Measurements from ENCODE around the gene ST7. TPM values are rescaled to one million over a fixed set of nuclear protein-coding genes. Genes with fewer than 3 reads are reported as not detected.

ST7 gene
- total RNA-seq, 1 donor from 2014 or later: 39.3 TPM

GRCh38 chr7:117082647-117083046 lies 129.3 kb downstream of the ST7 start:
- H3K4me1 Mint-ChIP-seq (ENCODE audit: low read depth, unreplicated experiment): peaks cover 22% of the 10 kb centered on the region
- TF ChIP-seq EZH2 (IDR thresholded peaks at IDR 0.05; ENCODE audit: insufficient read depth, low read length): no peak
- no peak for TF ChIP-seq CTCF (IDR thresholded peaks at IDR 0.05; ENCODE audit: insufficient read depth, low read depth, low read length)
- H3K27me3 Mint-ChIP-seq (ENCODE audit: low read depth, unreplicated experiment): no peaks in the 10 kb centered on the region
- FAIRE-seq (no peak), DNase-seq (ENCODE audit: low read depth) (no peak)
- H3K9me3 Mint-ChIP-seq (ENCODE audit: unreplicated experiment): no peaks in the 10 kb centered on the region
- Histone ChIP-seq H3K4me1 (ENCODE audit: insufficient read depth, low read length) (peaks cover 2% of the 10 kb centered on the region), H3K79me2 (ENCODE audit: insufficient read depth, low read length) (peaks cover 45% of the 10 kb centered on the region), H3K4me3 (ENCODE audit: insufficient read depth, low read depth, low read length) (no peak overlapping the region), H3K36me3 (ENCODE audit: insufficient read depth, low read length) (no peaks in the 10 kb centered on the region), H4K20me1 (ENCODE audit: insufficient read depth, low read length) (peaks cover 22% of the 10 kb centered on the region), H3K27ac (ENCODE audit: low read depth, low read length) (no peak overlapping the region), H3K27me3 (ENCODE audit: insufficient read depth, low read length) (no peaks in the 10 kb centered on the region), H3K9ac (ENCODE audit: low read length) (no peak overlapping the region), H2AFZ (ENCODE audit: low read depth, low read length) (no peak overlapping the region), H3K9me3 (ENCODE audit: insufficient read depth, low read depth, low read length) (no peaks in the 10 kb centered on the region), H3K4me2 (ENCODE audit: low read length) (no peak overlapping the region)
- no peak overlapping the region for H3K27ac Mint-ChIP-seq (ENCODE audit: unreplicated experiment)
- H3K36me3 Mint-ChIP-seq (ENCODE audit: low read depth, unreplicated experiment): no peaks in the 10 kb centered on the region
- no peak overlapping the region for H3K4me3 Mint-ChIP-seq (ENCODE audit: unreplicated experiment)

GRCh38 chr7:117083648-117084047 lies 130.3 kb downstream of the ST7 start:
- Histone ChIP-seq H3K9ac (ENCODE audit: low read length) (no peak overlapping the region), H4K20me1 (ENCODE audit: insufficient read depth, low read length) (peaks cover 28% of the 10 kb centered on the region), H3K36me3 (ENCODE audit: insufficient read depth, low read length) (no peaks in the 10 kb centered on the region), H2AFZ (ENCODE audit: low read depth, low read length) (no peak overlapping the region), H3K4me1 (ENCODE audit: insufficient read depth, low read length) (peaks cover 7% of the 10 kb centered on the region), H3K27me3 (ENCODE audit: insufficient read depth, low read length) (no peaks in the 10 kb centered on the region), H3K27ac (ENCODE audit: low read depth, low read length) (no peak overlapping the region), H3K79me2 (ENCODE audit: insufficient read depth, low read length) (peaks cover 42% of the 10 kb centered on the region), H3K9me3 (ENCODE audit: insufficient read depth, low read depth, low read length) (no peaks in the 10 kb centered on the region), H3K4me2 (ENCODE audit: low read length) (no peak overlapping the region), H3K4me3 (ENCODE audit: insufficient read depth, low read depth, low read length) (no peak overlapping the region)
- Mint-ChIP-seq H3K27ac (ENCODE audit: unreplicated experiment) (no peak overlapping the region), H3K27me3 (ENCODE audit: low read depth, unreplicated experiment) (no peaks in the 10 kb centered on the region), H3K9me3 (ENCODE audit: unreplicated experiment) (no peaks in the 10 kb centered on the region), H3K4me3 (ENCODE audit: unreplicated experiment) (no peak overlapping the region), H3K36me3 (ENCODE audit: low read depth, unreplicated experiment) (no peaks in the 10 kb centered on the region), H3K4me1 (ENCODE audit: low read depth, unreplicated experiment) (peaks cover 28% of the 10 kb centered on the region)
- DNase-seq (ENCODE audit: low read depth) (no peak), FAIRE-seq (no peak)
- TF ChIP-seq EZH2 (IDR thresholded peaks at IDR 0.05; ENCODE audit: insufficient read depth, low read length): no peak
- no peak for TF ChIP-seq CTCF (IDR thresholded peaks at IDR 0.05; ENCODE audit: insufficient read depth, low read depth, low read length)

GRCh38 chr7:117084286-117084685 lies 131.0 kb downstream of the ST7 start:
- DNase-seq (ENCODE audit: low read depth) (no peak), FAIRE-seq (no peak)
- no peaks in the 10 kb centered on the region for H3K36me3 Mint-ChIP-seq (ENCODE audit: low read depth, unreplicated experiment)
- Histone ChIP-seq H3K9ac (ENCODE audit: low read length) (no peak overlapping the region), H3K4me1 (ENCODE audit: insufficient read depth, low read length) (peaks cover 7% of the 10 kb centered on the region), H3K4me2 (ENCODE audit: low read length) (no peak overlapping the region), H3K4me3 (ENCODE audit: insufficient read depth, low read depth, low read length) (no peak overlapping the region), H3K79me2 (ENCODE audit: insufficient read depth, low read length) (peaks cover 40% of the 10 kb centered on the region), H3K9me3 (ENCODE audit: insufficient read depth, low read depth, low read length) (no peaks in the 10 kb centered on the region), H3K36me3 (ENCODE audit: insufficient read depth, low read length) (no peaks in the 10 kb centered on the region), H3K27me3 (ENCODE audit: insufficient read depth, low read length) (no peaks in the 10 kb centered on the region), H3K27ac (ENCODE audit: low read depth, low read length) (no peak overlapping the region), H2AFZ (ENCODE audit: low read depth, low read length) (no peak overlapping the region), H4K20me1 (ENCODE audit: insufficient read depth, low read length) (peaks cover 28% of the 10 kb centered on the region)
- H3K27me3 Mint-ChIP-seq (ENCODE audit: low read depth, unreplicated experiment): no peaks in the 10 kb centered on the region
- peaks cover 32% of the 10 kb centered on the region for H3K4me1 Mint-ChIP-seq (ENCODE audit: low read depth, unreplicated experiment)
- TF ChIP-seq EZH2 (IDR thresholded peaks at IDR 0.05; ENCODE audit: insufficient read depth, low read length) (no peak), CTCF (IDR thresholded peaks at IDR 0.05; ENCODE audit: insufficient read depth, low read depth, low read length) (no peak)
- no peak overlapping the region for H3K27ac Mint-ChIP-seq (ENCODE audit: unreplicated experiment)
- H3K4me3 Mint-ChIP-seq (ENCODE audit: unreplicated experiment): no peak overlapping the region
- no peaks in the 10 kb centered on the region for H3K9me3 Mint-ChIP-seq (ENCODE audit: unreplicated experiment)
